Liver (tissue), 3 donors: ENCODE measurements around the gene NKAIN2.

Experiments
- TF ChIP-seq, protein P1 (sequence below): fragments of 150-350 bp; IDR thresholded peaks from 2 replicates; pipeline ENCODE4 v1.5.1; 2017; ENCODE audit warnings: improper control_type of control experiment, low read depth, low read length; ENCODE audit not compliant: missing input control
- TF ChIP-seq, protein P2 (sequence below): IDR thresholded peaks from 2 replicates; pipeline ENCODE4 v1.6.1; 2016; ENCODE audit warnings: antibody characterized with exemption
- TF ChIP-seq, protein P3 (sequence below): IDR thresholded peaks from 2 replicates; pipeline ENCODE4 v1.6.1; 2016; ENCODE audit warnings: antibody characterized with exemption
- TF ChIP-seq, protein P4 (sequence below): IDR thresholded peaks from 2 replicates; pipeline ENCODE4 v1.6.1; 2016; ENCODE audit warnings: antibody characterized with exemption, mild to moderate bottlenecking
- donor health status: healthy.
- donor health status: healthy.

DNA sequence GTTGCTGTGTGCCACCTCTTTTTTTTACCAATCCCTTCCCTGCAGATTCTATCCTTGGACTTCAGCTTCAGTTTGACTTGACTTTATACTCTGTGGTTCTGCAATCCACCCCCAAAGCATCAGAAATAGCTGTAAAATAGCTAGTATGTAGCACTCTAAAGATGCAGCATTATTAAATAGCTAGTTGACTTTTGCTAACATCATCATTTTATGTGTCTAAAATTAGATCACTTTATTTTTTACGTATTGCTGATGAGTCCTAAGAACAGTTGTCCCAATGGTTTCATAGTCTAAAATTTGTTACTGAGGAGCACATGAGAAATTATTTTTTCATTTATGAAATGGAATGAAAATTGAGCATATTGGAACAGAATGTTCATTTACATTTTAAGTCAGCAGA, 138.2 kb downstream of the NKAIN2 start:
- TF ChIP-seq, protein P1, sequence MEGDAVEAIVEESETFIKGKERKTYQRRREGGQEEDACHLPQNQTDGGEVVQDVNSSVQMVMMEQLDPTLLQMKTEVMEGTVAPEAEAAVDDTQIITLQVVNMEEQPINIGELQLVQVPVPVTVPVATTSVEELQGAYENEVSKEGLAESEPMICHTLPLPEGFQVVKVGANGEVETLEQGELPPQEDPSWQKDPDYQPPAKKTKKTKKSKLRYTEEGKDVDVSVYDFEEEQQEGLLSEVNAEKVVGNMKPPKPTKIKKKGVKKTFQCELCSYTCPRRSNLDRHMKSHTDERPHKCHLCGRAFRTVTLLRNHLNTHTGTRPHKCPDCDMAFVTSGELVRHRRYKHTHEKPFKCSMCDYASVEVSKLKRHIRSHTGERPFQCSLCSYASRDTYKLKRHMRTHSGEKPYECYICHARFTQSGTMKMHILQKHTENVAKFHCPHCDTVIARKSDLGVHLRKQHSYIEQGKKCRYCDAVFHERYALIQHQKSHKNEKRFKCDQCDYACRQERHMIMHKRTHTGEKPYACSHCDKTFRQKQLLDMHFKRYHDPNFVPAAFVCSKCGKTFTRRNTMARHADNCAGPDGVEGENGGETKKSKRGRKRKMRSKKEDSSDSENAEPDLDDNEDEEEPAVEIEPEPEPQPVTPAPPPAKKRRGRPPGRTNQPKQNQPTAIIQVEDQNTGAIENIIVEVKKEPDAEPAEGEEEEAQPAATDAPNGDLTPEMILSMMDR = no peak
- TF ChIP-seq, protein P2, sequence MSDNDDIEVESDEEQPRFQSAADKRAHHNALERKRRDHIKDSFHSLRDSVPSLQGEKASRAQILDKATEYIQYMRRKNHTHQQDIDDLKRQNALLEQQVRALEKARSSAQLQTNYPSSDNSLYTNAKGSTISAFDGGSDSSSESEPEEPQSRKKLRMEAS = no peak
- TF ChIP-seq, protein P3, sequence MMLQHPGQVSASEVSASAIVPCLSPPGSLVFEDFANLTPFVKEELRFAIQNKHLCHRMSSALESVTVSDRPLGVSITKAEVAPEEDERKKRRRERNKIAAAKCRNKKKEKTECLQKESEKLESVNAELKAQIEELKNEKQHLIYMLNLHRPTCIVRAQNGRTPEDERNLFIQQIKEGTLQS = no peak
- TF ChIP-seq, protein P4, sequence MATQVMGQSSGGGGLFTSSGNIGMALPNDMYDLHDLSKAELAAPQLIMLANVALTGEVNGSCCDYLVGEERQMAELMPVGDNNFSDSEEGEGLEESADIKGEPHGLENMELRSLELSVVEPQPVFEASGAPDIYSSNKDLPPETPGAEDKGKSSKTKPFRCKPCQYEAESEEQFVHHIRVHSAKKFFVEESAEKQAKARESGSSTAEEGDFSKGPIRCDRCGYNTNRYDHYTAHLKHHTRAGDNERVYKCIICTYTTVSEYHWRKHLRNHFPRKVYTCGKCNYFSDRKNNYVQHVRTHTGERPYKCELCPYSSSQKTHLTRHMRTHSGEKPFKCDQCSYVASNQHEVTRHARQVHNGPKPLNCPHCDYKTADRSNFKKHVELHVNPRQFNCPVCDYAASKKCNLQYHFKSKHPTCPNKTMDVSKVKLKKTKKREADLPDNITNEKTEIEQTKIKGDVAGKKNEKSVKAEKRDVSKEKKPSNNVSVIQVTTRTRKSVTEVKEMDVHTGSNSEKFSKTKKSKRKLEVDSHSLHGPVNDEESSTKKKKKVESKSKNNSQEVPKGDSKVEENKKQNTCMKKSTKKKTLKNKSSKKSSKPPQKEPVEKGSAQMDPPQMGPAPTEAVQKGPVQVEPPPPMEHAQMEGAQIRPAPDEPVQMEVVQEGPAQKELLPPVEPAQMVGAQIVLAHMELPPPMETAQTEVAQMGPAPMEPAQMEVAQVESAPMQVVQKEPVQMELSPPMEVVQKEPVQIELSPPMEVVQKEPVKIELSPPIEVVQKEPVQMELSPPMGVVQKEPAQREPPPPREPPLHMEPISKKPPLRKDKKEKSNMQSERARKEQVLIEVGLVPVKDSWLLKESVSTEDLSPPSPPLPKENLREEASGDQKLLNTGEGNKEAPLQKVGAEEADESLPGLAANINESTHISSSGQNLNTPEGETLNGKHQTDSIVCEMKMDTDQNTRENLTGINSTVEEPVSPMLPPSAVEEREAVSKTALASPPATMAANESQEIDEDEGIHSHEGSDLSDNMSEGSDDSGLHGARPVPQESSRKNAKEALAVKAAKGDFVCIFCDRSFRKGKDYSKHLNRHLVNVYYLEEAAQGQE = no peak
